Neuron (in vitro differentiated cells): ENCODE results near the gene BTAF1.

Experiments used
- H2AFZ ChIP-seq: one replicate; pipeline ENCODE4 v1.6.1; 2013; ENCODE audit warnings: low read depth, mild to moderate bottlenecking, inconsistent platforms, low read length, moderate library complexity
- H3K27me3 ChIP-seq: one replicate; pipeline ENCODE4 v1.6.1; 2013; ENCODE audit warnings: low read length; ENCODE audit not compliant: insufficient read depth
- H3K36me3 ChIP-seq: one replicate; pipeline ENCODE4 v1.6.1; 2013; ENCODE audit warnings: low read length; ENCODE audit not compliant: insufficient read depth
- H3K4me1 ChIP-seq: one replicate; pipeline ENCODE4 v1.6.1; 2013; ENCODE audit warnings: low read length; ENCODE audit not compliant: insufficient read depth
- H3K4me3 ChIP-seq: 2 replicates; pipeline ENCODE4 v1.5.1; 2013; ENCODE audit warnings: mild to moderate bottlenecking, low read length, moderate library complexity
- H3K9me3 ChIP-seq: one replicate; pipeline ENCODE4 v1.6.1; 2013; ENCODE audit warnings: low read length

Gene BTAF1

DNA sequence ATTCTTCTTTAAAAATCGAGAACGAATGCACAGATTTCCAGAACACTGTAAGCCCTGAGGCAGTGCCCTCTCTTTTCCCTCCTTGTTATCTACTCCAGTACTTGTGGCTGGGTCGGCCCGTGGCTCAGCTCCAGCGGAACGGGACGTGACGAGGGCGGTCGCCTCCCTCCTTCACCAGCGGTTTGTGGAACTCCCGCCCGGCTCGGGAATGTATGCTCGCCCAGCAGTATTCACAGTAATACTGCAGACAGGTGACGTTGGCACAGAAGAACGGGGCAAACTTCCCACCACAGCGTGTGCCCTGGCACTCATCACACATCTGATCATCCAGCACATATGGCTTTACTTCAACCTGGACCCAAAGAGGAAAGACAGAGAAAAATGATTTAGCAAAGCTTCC lies 128.5 kb downstream of the BTAF1 start:
- Histone ChIP-seq H2AFZ (no peak overlapping the region), H3K27me3 (no peaks in the 10 kb centered on the region), H3K36me3 (no peaks in the 10 kb centered on the region), H3K4me3 (no peak overlapping the region), H3K9me3 (no peaks in the 10 kb centered on the region), H3K4me1 (no peaks in the 10 kb centered on the region)

DNA sequence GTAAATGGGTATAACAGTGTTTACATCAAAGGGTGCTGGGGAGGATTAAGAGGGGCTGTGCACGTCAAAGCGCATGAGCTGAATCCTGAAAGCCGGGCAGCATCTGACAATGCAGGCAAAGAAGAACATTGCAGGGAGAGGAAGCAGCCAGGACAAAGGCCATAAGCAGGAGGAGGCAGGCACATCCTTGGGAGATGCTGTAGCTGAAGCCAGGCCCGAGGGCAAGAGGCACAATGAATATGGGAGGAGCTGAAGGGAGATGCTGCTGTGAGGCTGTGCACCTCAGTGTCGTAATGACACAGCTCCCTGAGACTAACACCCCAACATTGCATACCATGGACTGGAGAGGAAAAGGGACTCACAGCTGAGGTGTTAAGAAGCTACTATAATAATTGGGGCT lies 129.2 kb downstream of the BTAF1 start:
- H2AFZ ChIP-seq: no peak overlapping the region
- H3K27me3 ChIP-seq: no peaks in the 10 kb centered on the region
- no peak overlapping the region for H3K4me3 ChIP-seq
- H3K9me3 ChIP-seq: no peaks in the 10 kb centered on the region
- no peaks in the 10 kb centered on the region for H3K4me1 ChIP-seq
- no peaks in the 10 kb centered on the region for H3K36me3 ChIP-seq

- Histone ChIP-seq H3K9me3 (no peaks in the 10 kb centered on the region), H3K36me3 (no peaks in the 10 kb centered on the region), H3K27me3 (no peaks in the 10 kb centered on the region), H3K4me1 (no peaks in the 10 kb centered on the region), H2AFZ (no peak overlapping the region), H3K4me3 (no peak overlapping the region)
Measured at GRCh38 chr10:92054807-92055206, 131.2 kb downstream of the BTAF1 start.

DNA sequence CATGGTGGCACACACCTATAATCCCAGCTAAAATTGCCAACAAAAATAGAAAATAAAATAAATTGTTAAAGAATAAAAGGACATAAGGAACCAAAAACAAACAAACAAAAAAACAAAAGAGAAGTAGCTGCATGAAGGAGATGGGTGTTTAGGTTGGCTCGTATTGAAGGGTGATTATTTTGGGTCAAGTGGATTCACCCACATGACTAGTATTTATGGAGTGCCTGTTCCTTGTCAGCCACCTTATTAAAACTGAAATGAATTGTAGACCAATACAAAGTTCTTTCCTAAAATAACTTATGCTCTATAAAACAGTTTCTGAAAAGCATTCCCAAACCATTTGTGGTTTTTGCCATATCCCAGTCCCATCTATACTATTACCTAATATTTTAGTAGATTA lies 138.7 kb downstream of the BTAF1 start:
- Histone ChIP-seq H3K36me3 (no peaks in the 10 kb centered on the region), H3K4me1 (no peaks in the 10 kb centered on the region), H2AFZ (no peak overlapping the region), H3K27me3 (no peaks in the 10 kb centered on the region), H3K9me3 (no peaks in the 10 kb centered on the region), H3K4me3 (no peak overlapping the region)

DNA sequence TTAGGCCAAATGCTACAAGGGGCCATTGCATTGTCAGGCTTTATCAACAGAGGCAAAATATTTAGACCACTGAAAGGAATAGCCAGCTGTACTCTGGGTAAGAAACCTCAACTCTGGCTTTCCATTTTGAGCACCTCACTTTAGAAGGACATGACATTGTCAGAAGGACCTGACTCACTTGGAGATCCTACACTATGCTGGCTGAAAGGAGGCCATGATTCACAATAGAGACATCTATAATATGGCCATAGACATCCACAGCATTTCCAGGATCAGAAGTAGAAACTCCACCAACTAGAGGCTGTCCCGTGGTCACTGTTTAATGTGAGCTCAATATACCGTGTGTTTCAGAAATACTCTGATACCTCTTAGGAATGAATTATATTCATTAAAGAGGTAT lies 140.9 kb downstream of the BTAF1 start:
- H2AFZ ChIP-seq: no peak overlapping the region
- no peaks in the 10 kb centered on the region for H3K27me3 ChIP-seq
- no peaks in the 10 kb centered on the region for H3K4me1 ChIP-seq
- H3K36me3 ChIP-seq: no peaks in the 10 kb centered on the region
- no peak overlapping the region for H3K4me3 ChIP-seq
- H3K9me3 ChIP-seq: no peaks in the 10 kb centered on the region

GRCh38 chr10:92066386-92066785 lies 142.8 kb downstream of the BTAF1 start:
- Histone ChIP-seq H3K36me3 (no peaks in the 10 kb centered on the region), H2AFZ (no peak overlapping the region), H3K27me3 (no peaks in the 10 kb centered on the region), H3K9me3 (no peaks in the 10 kb centered on the region), H3K4me3 (no peak overlapping the region), H3K4me1 (no peaks in the 10 kb centered on the region)

DNA sequence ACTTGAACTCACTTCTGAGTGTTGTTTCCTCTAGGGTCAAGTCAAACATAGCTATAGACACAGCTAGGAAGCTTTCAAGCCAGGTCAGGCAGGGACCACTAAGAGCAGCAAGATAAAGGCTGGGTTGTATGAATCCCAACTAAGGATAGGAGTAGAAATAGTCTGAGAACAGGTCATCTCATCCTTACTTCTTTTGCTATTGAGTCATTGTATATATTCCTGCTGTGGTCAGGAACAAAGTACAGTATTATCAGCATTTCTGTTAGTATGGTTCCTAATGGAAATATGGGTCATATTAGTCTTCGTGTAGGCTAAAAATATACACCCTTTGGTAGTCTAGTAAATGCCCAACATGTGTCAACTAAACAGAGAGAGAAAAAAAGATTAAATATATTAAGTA lies 145.3 kb downstream of the BTAF1 start:
- no peaks in the 10 kb centered on the region for H3K4me1 ChIP-seq
- no peaks in the 10 kb centered on the region for H3K27me3 ChIP-seq
- H3K4me3 ChIP-seq: no peak overlapping the region
- H2AFZ ChIP-seq: no peak overlapping the region
- no peaks in the 10 kb centered on the region for H3K9me3 ChIP-seq
- no peaks in the 10 kb centered on the region for H3K36me3 ChIP-seq

- no peaks in the 10 kb centered on the region for H3K9me3 ChIP-seq
- H3K27me3 ChIP-seq: no peaks in the 10 kb centered on the region
- no peaks in the 10 kb centered on the region for H3K4me1 ChIP-seq
- no peak overlapping the region for H3K4me3 ChIP-seq
- H3K36me3 ChIP-seq: no peaks in the 10 kb centered on the region
- no peak overlapping the region for H2AFZ ChIP-seq
Measured at GRCh38 chr10:92074126-92074887, 150.7 kb downstream of the BTAF1 start.

- Histone ChIP-seq H3K27me3 (no peaks in the 10 kb centered on the region), H3K9me3 (no peaks in the 10 kb centered on the region), H3K4me3 (no peak overlapping the region), H2AFZ (no peak overlapping the region), H3K4me1 (no peaks in the 10 kb centered on the region), H3K36me3 (no peaks in the 10 kb centered on the region)
Measured at GRCh38 chr10:92075829-92076228, 152.3 kb downstream of the BTAF1 start.

DNA sequence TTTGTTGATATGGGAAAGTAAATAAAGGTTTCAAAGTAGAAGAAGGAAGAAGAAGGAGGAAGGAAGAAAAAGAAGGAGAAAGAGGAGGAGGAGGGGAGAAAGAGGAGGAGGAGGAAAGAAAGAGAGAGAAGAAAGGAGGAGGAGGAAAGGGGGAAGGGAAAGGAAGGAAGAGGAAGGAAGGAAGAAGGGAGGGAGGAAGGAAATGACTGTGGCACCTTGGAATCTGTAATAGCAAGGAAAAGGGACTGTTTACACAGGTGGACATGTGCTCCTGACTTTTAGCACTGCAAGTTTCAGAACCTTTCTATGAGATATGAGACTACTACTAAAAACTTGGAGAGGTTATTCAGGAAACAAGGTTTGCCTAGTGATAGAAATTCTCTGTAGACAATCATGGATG lies 153.2 kb downstream of the BTAF1 start:
- Histone ChIP-seq H3K4me1 (no peaks in the 10 kb centered on the region), H2AFZ (no peak overlapping the region), H3K4me3 (no peak overlapping the region), H3K27me3 (no peaks in the 10 kb centered on the region), H3K9me3 (no peaks in the 10 kb centered on the region), H3K36me3 (no peaks in the 10 kb centered on the region)

- Histone ChIP-seq H3K36me3 (no peaks in the 10 kb centered on the region), H3K4me1 (no peaks in the 10 kb centered on the region), H3K27me3 (no peaks in the 10 kb centered on the region), H2AFZ (no peak overlapping the region), H3K9me3 (no peaks in the 10 kb centered on the region), H3K4me3 (no peak overlapping the region)
Measured at GRCh38 chr10:92079003-92079402, 155.4 kb downstream of the BTAF1 start.
